Measurements from ENCODE around the gene CBARP. TPM values are rescaled to one million over a fixed set of nuclear protein-coding genes. Genes with fewer than 3 reads are reported as not detected.
A peak's percentile ranks its signal among the peaks of the same experiment; 100 is the strongest.
"Not testable (repeated sequence)": the region's sequence is repeated elsewhere in the genome, so short reads cannot be mapped to it uniquely, and the experiment has no call there.

CBARP gene
- total and polyA plus RNA-seq, 9 donors: 0.45 to 21.1 (median 1.6) TPM; not detected in 1

GRCh38 chr19:1206864-1207450 lies 30.8 kb downstream of the CBARP start:
- no peak for TF ChIP-seq CTCF (IDR thresholded peaks at IDR 0.05)
- no peak for TF ChIP-seq EP300 (IDR thresholded peaks at IDR 0.05)
- no peak for TF ChIP-seq POLR2A (IDR thresholded peaks at IDR 0.05)
- intact Hi-C loops (cut with DNase I): no loop called here
- Histone ChIP-seq H3K4me3 (peak overlapping the region; percentile 59), H3K9me3 (no peaks in the 10 kb centered on the region), H3K27ac (peak overlapping the region; percentile 73 to 84), H3K27me3 (no peaks in the 10 kb centered on the region), H3K36me3 (no peaks in the 10 kb centered on the region), H3K4me1 (ENCODE audit: insufficient read depth) (peaks cover 20% of the 10 kb centered on the region)
- 2% methylated on average over 38 of the region's 38 CpGs for WGBS, 3 donors
- peak in 2 of 5 donors; percentile 44 to 56 for DNase-seq

GRCh38 chr19:1206150-1206863 lies 31.5 kb downstream of the CBARP start:
- no peaks in the 10 kb centered on the region for H3K27me3 ChIP-seq
- intact Hi-C loops (cut with DNase I): no loop called here
- H3K27ac ChIP-seq: peak overlapping the region; percentile 73 to 84
- H3K36me3 ChIP-seq: no peaks in the 10 kb centered on the region
- peaks cover 20% of the 10 kb centered on the region for H3K4me1 ChIP-seq (ENCODE audit: insufficient read depth)
- peak overlapping the region; percentile 59 for H3K4me3 ChIP-seq
- WGBS, 3 donors: 1 to 2% (median 1%) methylated on average over 30 to 78 of the region's 78 CpGs
- no peaks in the 10 kb centered on the region for H3K9me3 ChIP-seq
- TF ChIP-seq POLR2A (IDR thresholded peaks at IDR 0.05) (no peak), EP300 (IDR thresholded peaks at IDR 0.05) (no peak), CTCF (IDR thresholded peaks at IDR 0.05) (no peak)
- peak in 3 of 5 donors; percentile 49 to 62 (median 57) for DNase-seq

GRCh38 chr19:1205114-1206099 lies 32.4 kb downstream of the CBARP start, which contains the start of gene STK11:
Gene STK11, plus strand, starts transcription at chr19:1205778. Its CDS starts 1,136 bp downstream, at chr19:1206914.
- Histone ChIP-seq H3K36me3 (no peaks in the 10 kb centered on the region), H3K27ac (peak within 1 kb of the TSS; percentile 80 to 84), H3K9me3 (no peaks in the 10 kb centered on the region), H3K4me1 (ENCODE audit: insufficient read depth) (peaks cover 20% of the 10 kb centered on the region), H3K4me3 (peak within 1 kb of the TSS; percentile 65), H3K27me3 (no peaks in the 10 kb centered on the region)
- TF ChIP-seq POLR2A (IDR thresholded peaks at IDR 0.05) (peak; percentile 68), EP300 (IDR thresholded peaks at IDR 0.05) (no peak)
- peak; percentile 99 to 100 (median 99) for DNase-seq
- intact Hi-C loops (cut with DNase I): no loop called here
- 3 to 5% (median 4%) methylated on average over 74 to 113 of the region's 114 CpGs for WGBS, 3 donors

GRCh38 chr19:1200614-1201013 lies 37.2 kb downstream of the CBARP start:
- WGBS, 3 donors: 86 to 91% (median 89%) methylated on average over 4 of the region's 4 CpGs
- intact Hi-C loops (cut with DNase I); H3K9me3 ChIP-seq; H3K27ac ChIP-seq; H3K4me3 ChIP-seq; H3K27me3 ChIP-seq; H3K36me3 ChIP-seq; H3K4me1 ChIP-seq (ENCODE audit: insufficient read depth); DNase-seq: not testable (repeated sequence)

- H3K27me3 ChIP-seq: no peaks in the 10 kb centered on the region
- no peaks in the 10 kb centered on the region for H3K4me1 ChIP-seq (ENCODE audit: insufficient read depth)
- intact Hi-C loops (cut with DNase I): no loop called here
- DNase-seq: peak in 1 of 5 donors; percentile 37
- no peaks in the 10 kb centered on the region for H3K9me3 ChIP-seq
- 85 to 90% (median 90%) methylated on average over 10 of the region's 10 CpGs for WGBS, 3 donors
- TF ChIP-seq CTCF (IDR thresholded peaks at IDR 0.05) (no peak), EP300 (IDR thresholded peaks at IDR 0.05) (no peak), POLR2A (IDR thresholded peaks at IDR 0.05) (no peak)
- H3K36me3 ChIP-seq: no peaks in the 10 kb centered on the region
- no peak overlapping the region for H3K27ac ChIP-seq
- H3K4me3 ChIP-seq: no peak overlapping the region
These were observed 38.3 kb downstream of the CBARP start for GRCh38 chr19:1199531-1199930.

Data from ovary (tissue), 9 donors.